ENCODE data around the gene GLRX3.
"Not testable (repeated sequence)": the region's sequence is repeated elsewhere in the genome, so short reads cannot be mapped to it uniquely, and the experiment has no call there.

GLRX3 gene

DNA sequence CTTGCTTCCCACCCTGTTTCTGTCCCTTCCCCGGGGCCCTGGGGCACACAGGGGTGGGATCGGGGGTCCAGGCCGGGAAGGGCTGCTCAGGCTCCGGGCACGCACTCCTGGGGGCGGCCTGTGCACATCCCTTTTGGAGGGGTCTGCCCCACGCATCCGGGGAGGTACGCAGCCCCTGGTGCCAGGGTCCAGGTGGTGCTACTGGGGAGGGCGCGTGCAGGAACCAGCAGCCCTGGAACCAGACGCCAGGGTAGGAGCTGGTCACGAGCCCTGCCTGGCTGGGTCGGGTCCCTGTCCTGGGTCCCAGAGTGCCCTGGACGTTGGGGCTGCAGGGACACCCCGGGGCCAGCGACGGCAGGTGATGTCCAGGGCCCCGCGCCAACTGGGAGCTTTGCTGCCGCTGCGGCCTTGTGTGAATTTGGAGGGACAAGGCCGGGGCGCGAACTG, 53.4 kb downstream of the GLRX3 start:
- DNase-seq (ENCODE audit: low spot score) = no peak

DNA sequence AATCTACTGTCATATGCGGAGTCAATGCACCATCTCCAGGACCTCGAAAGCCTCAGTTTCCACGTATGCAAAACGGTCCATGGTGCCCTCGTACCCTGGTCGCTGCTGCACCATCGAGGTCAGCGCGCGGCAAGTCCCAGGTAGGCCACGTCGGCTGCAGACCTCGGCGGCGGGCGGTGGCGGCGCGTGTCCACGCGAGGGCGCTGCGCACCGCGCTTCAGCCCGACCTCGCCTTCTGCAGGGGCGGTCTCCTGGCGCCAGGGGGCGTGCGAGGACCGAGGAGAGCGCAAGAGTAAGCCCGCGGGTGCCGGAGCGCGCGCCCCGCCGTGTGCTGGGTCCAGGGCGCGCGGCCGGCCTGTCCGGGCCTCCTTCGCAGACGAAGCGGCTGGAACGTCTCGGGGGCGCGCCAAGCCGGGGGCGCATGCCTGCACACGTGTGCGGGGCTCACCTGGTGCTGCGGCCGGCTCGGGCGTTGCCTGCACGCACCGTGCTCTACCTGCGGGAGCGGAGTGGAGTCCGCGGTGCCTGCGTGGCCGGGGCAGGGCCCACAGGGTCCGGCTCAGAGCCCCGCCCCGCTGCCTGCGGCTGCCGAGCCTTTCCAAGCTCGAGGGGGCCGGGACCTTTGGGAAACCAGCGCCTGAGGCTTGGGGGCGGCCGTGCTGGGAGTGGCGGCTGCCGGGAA, 54.0 kb downstream of the GLRX3 start:
- DNase-seq (ENCODE audit: low spot score) = peak; percentile 74

DNA sequence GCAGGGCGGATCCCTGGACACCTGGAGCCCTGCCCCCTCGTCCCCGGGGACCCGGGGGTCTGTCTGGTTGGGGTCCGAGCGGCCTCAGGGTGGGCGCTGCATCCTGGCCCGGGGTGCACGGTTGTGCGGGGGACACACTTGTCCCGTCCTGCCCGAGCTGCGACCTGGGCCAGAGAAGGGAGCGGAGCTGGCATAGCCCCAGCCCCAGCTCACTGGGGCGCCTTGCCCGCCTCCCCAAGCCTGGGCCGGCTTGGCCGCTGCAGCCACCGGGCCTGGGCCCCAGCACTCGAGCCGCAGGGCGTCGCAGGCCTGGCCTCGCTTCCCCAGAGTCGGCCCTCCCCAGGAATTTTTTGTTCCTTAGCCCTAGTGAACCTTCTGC, 54.5 kb downstream of the GLRX3 start:
- DNase-seq (ENCODE audit: low spot score) = no peak

DNA sequence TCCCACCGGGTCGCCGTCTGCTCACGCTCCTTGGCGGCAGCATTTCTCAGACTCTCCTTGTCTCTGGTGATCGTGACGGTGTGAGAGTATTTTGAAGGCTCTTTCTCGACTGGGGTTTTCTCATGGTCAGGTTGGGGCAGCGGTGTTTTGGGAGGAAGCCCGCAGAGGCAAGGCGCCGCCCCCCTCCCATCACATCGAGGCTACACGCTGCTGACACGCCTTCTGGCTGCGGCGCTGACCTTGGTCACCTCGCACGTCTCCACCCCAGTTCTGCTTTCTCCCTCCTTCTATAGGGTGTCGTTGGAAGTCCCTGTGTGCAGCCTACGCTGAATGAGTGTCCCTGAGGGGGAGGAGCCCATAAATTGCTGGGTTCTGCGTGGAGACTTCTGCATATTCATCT, 55.2 kb downstream of the GLRX3 start:
- DNase-seq (ENCODE audit: low spot score) = no peak

DNA sequence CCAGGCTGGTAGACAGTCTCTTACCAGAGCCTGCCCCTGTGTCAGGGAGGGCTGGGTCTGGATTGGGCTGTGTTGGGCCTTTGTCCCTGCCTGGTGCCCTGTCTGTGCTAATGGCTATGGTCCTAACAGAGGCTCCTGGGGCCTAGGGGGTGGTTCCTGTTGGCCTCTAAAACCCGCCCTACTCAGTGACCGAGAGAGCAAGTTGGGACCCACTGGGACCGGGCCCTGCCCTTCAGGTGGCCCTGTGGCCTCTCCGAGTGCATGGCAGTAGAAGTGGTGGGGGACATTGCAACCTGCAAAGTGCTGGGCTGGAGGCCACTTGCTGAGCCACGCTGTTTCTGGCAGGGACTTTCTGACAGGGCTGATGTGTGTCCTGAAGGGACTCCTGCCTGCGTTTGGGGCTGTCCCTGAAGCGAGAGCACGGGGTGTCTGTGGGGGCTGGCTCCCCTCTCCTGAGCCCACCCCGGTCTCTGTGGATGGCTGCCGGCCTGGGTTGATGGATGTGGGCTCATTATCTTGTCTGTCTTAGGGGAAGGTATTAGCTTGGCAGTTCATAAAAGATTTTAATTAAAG, 56.2 kb downstream of the GLRX3 start:
- no peak for DNase-seq (ENCODE audit: low spot score)

DNA sequence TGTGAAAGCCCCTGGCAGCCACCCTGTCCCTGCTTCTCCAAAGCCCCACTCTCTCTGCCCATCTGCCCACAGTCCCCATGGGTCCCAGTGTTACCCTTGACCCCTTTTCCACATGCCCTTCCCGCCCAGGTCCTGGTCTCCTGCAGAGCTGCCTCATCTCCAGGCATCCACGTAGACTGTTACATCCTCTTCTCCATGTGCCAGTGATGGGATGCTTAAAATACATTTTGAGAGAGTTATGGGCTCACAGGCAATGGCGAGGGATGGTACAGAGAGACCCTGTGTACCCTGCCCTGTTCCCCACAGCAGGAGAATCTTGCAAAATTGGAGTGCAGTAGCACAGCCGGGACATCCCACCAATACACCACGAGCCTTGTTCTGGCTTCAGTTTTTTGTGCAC, 56.8 kb downstream of the GLRX3 start:
- DNase-seq (ENCODE audit: low spot score) = no peak

DNA sequence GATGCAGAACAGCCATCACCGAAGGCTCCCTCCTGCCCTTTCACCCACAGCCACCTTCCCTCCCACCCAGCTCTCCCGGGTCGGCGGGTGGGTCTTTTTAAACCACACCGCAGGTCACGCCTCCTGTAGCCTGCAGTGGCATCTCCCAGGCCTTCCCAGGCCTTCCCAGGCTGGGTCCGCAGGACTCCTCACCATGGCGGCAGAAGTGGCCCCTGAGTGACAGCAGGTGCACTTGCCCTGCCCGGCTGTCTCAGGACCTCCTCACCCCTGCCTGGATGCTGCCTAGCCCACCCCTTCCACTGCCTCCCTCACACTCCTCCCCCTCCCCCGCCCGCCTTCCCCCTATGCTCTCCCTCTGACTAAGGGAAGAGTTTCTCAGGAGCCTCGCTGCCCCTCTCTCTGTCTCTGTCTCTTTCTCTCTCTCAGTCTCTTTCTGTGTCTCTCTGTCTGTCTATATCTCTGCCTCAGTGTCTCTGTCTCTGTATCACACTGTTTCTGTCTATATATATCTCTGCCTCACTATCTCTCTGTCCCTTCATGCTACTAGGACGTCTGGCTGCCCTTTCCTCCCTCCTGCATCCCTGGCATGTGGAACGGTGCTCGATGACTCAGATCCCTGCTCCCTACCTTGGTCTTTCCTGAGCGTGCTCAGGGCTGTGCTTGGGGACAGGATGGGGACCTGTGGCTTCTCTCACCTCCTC, 57.5 kb downstream of the GLRX3 start:
- DNase-seq (ENCODE audit: low spot score) = no peak

DNA sequence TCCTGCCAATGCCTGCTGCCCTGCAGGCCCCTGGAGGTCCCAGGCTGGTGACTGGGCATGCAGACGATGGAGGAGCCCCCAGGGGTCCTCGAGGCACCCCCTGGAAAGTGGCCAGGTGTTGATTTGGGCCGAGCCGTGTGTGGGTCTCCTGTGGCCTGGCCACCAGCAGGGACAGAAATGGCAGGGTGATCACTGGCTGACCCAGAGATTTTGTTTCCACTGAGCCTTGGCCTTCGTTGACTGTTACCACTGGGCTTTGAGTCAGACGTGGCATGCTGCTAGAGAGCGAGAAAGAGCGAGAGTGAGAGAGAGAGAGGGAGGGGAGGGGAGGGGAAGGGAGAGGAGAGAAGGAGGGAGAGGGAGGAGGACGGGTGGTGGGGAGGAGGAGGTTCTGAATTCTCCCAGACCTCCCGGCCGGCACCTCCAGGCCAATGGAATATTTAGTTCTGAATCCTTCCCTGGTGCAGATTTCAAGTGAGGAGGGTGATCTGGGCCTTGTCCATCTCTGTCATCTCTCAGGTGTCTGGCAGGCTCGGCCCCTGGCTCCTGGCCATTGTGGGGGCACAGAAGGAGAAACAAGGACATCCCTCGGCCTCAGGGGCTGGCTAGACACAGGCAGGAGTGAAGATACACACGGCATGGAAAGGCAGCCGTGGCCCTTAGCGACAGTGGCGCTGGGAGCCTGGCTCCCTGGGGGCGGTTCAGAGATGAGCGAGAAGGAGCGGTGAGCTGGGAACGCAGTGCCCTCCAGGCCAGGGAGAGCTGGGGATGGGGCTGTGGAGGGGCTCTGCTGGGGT, 58.2 kb downstream of the GLRX3 start:
- DNase-seq (ENCODE audit: low spot score) = no peak

DNA sequence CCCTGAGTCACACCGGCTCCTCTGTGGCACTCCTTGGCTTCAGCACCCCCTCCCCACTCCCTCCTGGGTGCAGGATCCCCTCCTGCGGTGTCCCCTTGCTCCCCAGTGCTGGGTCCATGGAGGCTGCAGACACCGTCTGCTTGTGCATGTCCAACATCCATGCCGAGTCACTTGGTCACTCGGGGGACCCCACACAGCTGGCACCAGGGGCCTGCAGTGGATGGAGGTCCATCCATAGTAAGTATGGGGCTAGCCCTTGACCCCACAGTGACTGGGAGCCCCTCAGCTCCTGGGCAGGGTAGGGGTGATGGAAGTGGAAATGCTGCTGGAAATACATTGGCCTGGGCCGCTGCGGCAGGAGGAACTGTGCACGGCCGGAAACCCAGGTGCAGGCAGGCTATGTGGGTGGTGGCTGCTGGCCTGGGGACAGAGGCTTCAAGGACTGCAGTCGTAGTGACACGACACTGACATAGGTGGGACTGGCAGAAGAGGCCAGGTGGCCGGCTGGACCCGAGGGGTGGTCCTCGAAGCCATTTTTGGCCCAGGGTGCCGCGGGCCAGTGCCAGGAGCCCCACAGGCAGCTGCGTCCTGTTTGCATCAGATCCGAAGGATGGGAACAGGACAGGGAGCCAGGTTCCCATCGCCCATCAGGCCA, 58.9 kb downstream of the GLRX3 start:
- DNase-seq (ENCODE audit: low spot score) = no peak

DNA sequence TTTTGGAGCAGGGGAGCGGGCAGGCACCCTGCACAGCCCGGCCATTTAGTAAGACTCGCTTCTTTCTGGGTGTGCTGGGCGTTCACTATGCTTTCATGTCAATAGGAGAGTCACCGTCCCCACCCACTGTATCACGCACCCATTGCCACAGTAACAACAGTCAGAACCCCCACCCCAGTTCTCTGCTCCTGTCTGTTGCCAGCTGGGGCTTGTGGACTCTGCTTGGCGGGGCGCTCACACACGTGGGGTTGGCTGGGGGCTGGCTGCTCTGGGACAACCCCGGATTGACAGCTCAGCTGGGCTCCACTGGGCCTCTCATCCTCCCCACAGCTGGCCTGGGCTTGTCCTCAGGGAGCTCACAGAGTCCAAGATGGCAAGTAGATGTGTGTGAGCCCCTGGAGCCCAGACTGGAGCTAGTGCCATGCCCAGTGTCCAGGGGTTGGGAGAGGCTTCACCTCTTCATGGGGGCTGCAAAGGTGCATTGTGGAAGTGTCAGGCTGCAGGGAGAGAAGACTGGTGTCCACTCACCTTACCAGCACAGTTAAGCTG, 59.6 kb downstream of the GLRX3 start:
- no peak for DNase-seq (ENCODE audit: low spot score)

DNA sequence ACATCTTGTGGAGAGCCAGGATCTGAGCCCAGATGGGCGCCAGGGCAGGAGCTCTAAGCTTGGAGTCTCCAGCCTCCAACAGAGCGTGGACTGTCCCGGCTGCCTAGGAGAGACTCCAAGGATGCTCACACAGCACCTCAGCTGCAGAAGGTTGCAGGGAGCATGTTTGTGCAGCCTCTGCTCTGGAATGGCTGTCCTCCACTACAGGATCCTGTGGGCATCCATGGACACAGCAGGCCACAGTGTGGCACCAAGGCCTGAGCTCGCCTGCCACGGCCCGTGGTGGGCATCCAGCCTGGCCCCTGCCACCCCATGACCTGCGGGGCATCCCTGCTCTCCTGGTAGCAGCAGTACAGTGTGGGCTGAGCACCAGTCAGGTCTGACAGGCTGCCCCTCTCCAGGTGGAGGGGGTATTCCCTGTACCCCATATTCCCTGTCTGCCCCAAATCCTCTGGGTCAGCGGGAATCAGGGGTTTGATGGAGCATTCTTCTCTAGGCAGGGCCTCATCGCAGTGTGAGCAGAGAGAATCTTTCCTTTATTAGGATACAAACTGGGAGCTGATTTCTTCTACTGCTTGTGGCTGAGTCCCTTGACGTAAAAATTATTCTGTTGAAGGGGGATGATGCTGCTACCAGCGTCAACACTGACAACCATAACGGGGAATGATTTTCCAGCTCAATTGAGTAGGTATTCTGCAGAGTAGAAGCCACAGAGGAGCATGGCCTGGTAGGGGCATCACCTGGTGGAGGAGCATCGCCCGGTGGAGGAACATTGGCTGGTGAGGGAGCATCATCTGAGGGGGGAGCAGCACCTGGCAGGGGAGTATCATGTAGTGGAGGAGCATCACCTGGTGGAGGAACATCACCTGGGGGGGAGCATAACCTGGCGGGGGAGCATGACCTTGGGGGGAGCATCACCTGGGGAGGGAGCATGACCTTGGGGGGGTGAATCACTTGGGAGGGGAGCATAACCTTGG, 60.6 kb downstream of the GLRX3 start:
- no peak for DNase-seq (ENCODE audit: low spot score)

DNA sequence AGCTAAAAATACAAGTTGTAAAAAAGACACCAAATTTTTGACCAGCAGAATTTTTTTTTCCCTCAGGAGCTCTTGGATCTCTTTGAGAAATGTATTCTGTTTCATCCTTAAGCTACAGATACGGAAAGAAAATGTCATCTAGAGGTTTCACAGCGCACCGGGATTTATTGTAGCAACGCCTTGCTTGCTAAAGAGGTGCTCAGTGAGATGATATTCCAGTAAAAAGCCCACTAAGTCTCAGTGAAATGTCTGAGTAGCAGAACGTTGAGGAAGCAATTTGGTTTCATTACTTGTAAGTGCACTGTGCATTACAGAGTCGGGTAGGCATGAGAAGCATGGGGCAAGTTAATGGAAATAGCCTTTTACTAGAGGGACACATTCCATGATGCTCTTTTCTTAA, 62.5 kb downstream of the GLRX3 start:
- no peak for DNase-seq (ENCODE audit: low spot score)

DNA sequence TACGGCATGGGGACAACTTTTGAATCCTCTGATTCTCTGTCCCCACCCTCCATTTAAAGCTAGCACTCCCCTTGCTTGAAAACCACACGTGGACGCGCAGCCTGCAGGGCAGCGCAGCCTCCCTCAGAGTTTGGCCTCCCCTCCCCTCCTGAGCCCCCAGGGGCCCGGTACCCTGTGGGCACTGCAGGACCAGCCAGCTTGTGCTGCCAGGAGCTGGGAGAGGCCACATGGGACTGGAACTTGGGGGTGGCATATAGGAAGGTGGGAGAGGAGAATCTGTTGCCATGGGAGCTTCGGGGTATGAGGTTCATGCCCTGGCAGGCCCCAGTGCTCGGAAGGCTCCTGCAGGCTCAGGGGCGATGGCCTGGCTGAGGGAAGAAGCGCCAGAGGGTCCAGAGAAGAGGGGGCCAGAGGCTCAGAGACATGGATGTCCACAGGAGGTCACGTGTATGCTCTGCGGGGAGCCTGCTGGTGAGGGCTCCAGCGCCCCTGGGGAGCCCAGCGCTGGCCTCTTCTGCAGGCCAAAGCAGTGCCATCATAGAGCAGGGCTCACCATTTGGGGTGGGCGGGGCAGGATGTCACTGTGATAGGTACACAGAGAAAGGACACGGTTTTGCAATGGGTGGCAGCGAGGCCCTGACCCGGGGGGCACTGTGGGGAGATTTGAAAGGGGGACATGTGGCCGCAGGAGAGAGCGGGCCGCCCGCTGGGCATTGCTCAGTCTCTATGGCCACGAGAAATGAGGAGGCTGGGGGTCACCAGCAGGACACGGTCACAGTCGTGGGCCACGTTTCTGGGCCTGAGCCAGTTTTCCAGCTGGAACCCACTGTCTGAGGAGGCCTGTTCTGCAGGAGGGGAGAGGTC, 64.2 kb downstream of the GLRX3 start:
- DNase-seq (ENCODE audit: low spot score) = no peak

DNA sequence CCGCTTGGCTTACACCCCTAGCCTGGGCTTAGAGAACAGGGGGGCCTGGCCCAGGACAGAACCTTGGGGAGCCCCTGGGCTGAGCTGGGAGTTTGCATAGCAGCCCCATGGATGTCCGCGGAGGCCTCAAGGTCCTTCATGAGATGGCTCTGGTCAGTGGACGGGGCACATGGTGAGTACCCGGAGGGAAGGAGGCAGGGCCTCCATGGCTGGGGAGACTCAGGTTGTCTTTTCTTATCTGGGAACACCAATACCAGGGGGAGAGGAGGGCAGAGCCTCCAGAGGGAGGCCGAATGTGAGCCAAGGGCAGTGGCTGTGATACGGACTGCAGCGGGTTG, 64.8 kb downstream of the GLRX3 start:
- no peak for DNase-seq (ENCODE audit: low spot score)

DNA sequence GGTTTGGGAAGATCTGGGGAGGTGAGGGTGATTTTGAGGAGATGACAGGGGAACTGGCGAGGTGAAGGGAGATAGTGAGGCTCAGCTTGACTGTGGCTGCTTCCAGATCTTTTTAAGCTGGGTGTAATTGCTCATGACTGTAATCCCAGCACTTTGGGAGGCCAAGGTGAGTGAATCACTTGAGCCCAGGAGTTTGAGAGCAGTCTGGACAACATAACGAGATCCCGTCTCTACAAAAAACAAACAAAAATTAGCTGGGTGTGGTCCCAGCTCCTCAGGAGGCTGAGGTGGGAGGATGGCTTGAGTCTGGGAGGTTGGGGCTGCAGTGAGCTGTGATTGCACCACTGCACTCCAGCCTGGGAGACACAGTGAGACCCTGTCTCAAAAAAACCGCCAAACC, 66.0 kb downstream of the GLRX3 start:
- DNase-seq (ENCODE audit: low spot score) = not testable (repeated sequence)

DNA sequence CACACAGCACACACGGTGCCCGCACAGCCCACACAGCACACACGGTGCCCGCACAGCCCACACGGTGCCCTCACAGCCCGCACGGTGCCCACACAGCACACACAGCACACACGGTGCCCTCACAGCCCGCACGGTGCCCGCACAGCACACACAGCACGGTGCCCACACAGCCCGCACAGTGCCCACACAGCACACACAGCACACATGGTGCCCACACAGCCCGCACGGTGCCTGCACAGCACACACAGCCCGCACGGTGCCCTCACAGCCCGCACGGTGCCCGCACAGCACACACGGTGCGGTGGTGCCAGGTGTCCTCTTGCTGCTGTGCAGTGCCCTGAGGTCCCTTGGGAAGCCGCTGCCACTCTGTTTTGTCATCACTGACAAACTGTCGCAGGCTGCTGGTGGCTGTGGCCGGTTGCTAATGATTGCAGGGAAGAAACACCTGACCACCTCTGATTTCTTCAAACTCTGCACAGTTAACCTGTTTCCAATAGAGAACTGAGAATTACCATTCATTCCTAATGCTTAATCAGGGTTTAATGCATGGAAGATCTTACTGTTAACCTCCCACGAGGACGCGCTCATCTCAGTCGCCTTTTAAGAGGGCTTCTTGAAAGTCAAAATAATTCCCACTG, 66.9 kb downstream of the GLRX3 start:
- no peak for DNase-seq (ENCODE audit: low spot score)

DNA sequence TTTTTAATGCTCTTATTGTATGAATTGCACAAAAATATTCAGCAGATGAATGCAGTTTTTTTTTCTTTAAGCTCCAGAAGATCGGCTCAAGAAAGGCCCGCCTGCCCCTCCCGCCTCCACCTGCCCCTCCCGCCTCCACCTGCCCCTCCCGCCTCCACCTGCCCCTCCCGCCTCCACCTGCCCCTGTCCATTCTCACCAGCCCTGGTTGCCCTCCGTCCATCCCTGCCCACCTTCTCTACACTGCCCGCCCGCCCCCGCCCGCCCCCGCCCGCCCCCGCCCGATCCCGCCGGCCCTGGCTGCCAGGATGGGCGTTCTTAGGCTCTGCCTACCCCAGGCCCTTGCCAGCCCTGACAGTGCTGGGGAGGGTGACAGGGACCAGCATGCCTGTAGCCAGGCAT, 67.4 kb downstream of the GLRX3 start:
- no peak for DNase-seq (ENCODE audit: low spot score)

DNA sequence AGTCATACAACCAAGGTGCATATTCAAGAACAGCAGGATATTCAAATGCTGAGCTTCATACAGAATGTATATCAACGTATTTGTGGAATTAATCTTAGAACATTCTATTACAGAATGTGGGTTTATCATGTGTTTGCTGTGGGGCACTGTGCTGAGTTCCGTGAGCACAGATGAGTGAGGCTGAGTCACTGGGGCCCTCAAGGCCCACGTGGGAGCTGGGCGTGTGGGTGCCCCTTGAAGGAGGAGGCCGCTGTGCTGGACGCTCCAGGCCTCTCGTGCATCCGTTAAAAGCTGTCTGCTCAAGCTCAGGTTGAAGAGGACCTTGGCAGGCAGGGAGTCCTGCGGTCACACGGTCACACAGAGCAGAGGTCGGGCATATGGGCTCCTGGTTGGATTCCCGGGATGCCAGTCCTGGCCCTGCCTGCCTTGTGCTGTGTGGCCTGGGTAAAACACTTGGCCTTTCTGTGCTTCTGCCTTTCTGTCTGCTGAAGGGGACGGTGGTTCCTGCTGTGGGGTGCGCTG, 70.1 kb downstream of the GLRX3 start:
- no peak for DNase-seq (ENCODE audit: low spot score)

DNA sequence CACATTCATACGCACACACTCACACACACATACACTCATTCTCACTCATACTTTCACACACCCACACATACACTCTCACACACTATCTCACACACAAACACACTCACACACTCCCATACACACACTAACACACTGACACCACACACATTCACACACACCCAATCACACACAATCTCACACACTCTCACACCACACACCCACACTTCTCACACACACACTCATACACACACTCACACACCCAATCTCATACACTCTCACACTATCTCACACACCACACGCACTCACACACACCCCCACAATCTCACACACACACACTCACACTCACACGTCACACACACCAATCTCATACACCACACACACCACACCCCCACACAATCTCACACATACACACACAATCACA, 71.0 kb downstream of the GLRX3 start:
- no peak for DNase-seq (ENCODE audit: low spot score)
